ENCODE measurements around the gene TXNDC12.
"Not testable (repeated sequence)": the region's sequence is repeated elsewhere in the genome, so short reads cannot be mapped to it uniquely, and the experiment has no call there.

The TXNDC12 gene

GRCh38 chr1:52045666-52046195 is 9.3 kb downstream of the TXNDC12 start:
- not testable (repeated sequence) for DNase-seq

- no peak for DNase-seq
Observed at GRCh38 chr1:52045236-52045635, 9.8 kb downstream of the TXNDC12 start.

- DNase-seq: no peak
Observed at GRCh38 chr1:52041551-52042185, 13.3 kb downstream of the TXNDC12 start.

GRCh38 chr1:52037909-52038308 is 17.1 kb downstream of the TXNDC12 start:
- DNase-seq: no peak

- no peak for DNase-seq
Observed at GRCh38 chr1:52037402-52037814, 17.6 kb downstream of the TXNDC12 start.

GRCh38 chr1:52034050-52034384 is 21.0 kb downstream of the TXNDC12 start:
- no peak for DNase-seq

- peak; percentile 81 for DNase-seq
Observed at GRCh38 chr1:52033190-52034049, 21.6 kb downstream of the TXNDC12 start, which contains the start of gene KTI12. TSS of gene KTI12 (minus strand) at chr1:52033810. CDS start at chr1:52033761, 49 bp downstream.

- DNase-seq: peak in 1 of 2 experiments; percentile 27
Observed at GRCh38 chr1:52032785-52033131, 22.2 kb downstream of the TXNDC12 start.

GRCh38 chr1:52032124-52032784 is 22.7 kb downstream of the TXNDC12 start:
- no peak for DNase-seq

- DNase-seq: not testable (repeated sequence)
Observed at GRCh38 chr1:52028839-52029238, 26.2 kb downstream of the TXNDC12 start.

- no peak for DNase-seq
Observed at GRCh38 chr1:52028328-52028727, 26.7 kb downstream of the TXNDC12 start.

- DNase-seq: no peak
Observed at GRCh38 chr1:52026278-52026677, 28.7 kb downstream of the TXNDC12 start.

GRCh38 chr1:52022133-52022532 is 32.9 kb downstream of the TXNDC12 start:
- DNase-seq: no peak

- no peak for DNase-seq
Observed at GRCh38 chr1:52008071-52008809, 46.8 kb downstream of the TXNDC12 start.

GRCh38 chr1:52007215-52008002 is 47.6 kb downstream of the TXNDC12 start:
- no peak for DNase-seq

GRCh38 chr1:52006081-52006553 is 48.9 kb downstream of the TXNDC12 start:
- not testable (repeated sequence) for DNase-seq

GRCh38 chr1:52005548-52005947 is 49.4 kb downstream of the TXNDC12 start:
- not testable (repeated sequence) for DNase-seq

GRCh38 chr1:52003877-52004276 is 51.1 kb downstream of the TXNDC12 start:
- DNase-seq: no peak

GRCh38 chr1:52002038-52002917 is 52.7 kb downstream of the TXNDC12 start:
- peak; percentile 35 to 78 for DNase-seq

- DNase-seq: no peak
Observed at GRCh38 chr1:51998701-51999100, 56.3 kb downstream of the TXNDC12 start.

- no peak for DNase-seq
Observed at GRCh38 chr1:51997974-51998382, 57.0 kb downstream of the TXNDC12 start.
